Measurements from ENCODE around the gene USF2.

DNA sequence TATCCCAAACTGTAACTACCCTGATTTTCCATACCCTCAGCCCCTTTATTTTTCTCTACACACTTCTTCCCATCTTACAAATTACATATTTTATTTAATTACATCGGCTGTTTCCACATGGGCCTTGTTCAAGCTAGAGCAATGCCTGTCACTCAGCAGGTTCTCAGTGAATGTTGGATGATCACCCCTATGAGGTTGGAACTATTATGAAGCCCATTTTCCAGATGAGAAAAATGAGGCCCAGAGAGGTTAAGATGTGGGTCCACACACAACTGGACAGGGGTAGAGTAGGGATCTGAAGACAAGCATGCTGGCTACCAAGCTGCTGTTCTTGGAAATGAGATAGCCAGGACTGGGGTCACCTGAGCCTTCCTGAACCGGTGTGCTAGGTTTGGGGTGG, 33.2 kb downstream of the USF2 start:
- TF ChIP-seq, protein P1, sequence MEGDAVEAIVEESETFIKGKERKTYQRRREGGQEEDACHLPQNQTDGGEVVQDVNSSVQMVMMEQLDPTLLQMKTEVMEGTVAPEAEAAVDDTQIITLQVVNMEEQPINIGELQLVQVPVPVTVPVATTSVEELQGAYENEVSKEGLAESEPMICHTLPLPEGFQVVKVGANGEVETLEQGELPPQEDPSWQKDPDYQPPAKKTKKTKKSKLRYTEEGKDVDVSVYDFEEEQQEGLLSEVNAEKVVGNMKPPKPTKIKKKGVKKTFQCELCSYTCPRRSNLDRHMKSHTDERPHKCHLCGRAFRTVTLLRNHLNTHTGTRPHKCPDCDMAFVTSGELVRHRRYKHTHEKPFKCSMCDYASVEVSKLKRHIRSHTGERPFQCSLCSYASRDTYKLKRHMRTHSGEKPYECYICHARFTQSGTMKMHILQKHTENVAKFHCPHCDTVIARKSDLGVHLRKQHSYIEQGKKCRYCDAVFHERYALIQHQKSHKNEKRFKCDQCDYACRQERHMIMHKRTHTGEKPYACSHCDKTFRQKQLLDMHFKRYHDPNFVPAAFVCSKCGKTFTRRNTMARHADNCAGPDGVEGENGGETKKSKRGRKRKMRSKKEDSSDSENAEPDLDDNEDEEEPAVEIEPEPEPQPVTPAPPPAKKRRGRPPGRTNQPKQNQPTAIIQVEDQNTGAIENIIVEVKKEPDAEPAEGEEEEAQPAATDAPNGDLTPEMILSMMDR (IDR thresholded peaks at IDR 0.05; ENCODE audit: low read depth, low read length) = no peak
- TF ChIP-seq EZH2phosphoT487 (IDR thresholded peaks at IDR 0.05; ENCODE audit: low read depth) = no peak
